Measurements from ENCODE around the gene CSPG4. TPM values are rescaled to one million over a fixed set of nuclear protein-coding genes. Genes with fewer than 3 reads are reported as not detected.

The CSPG4 gene
- total and polyA plus RNA-seq, 9 of the 15 experiments (the other 6 are each of a cell fraction or from before 2014, with no cell fraction given) = under 0.01 to 0.07 (median 0.04) TPM; not detected in 5

DNA sequence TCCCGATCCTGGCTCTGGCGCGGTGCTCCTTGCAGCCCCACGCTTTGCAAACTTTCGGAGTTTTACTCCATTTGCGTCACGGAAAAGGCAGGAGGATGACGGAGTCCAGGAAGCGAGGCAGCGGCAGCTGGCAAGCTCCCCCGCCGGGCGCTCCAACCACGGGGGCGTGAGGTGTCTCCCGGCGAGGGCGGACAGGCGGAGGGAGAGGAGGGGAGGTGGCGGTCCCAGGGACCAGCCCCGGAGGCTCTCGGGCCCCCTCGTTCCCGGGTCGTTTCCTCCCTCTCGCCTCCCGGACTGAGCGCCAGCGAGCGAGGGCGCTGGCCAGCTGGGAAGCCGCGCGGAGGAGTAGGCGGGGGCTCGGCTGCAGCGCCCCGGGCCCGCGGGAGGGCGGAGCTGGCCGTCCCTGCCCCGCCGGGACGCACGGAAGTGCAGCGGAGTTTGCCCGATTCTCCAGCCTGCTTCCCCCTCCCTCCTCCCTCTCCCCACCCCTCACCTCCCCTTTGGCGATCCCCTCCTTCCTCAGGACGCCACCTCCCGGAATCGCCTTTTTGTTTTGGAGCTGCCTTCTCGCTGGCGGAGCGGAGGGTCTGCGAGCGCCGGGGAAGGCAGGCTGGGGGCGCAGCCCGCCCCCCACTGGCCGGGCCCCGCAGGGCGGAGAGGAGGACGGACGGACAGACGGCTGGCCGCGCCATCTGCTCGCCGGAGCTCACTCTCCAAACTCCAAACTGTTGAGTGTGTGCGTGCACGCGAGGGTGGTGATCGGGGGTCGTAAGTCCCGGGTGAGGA lies 65.1 kb downstream of the CSPG4 start, which contains the start of gene SNX33 (continued):
- TF ChIP-seq, protein P1, sequence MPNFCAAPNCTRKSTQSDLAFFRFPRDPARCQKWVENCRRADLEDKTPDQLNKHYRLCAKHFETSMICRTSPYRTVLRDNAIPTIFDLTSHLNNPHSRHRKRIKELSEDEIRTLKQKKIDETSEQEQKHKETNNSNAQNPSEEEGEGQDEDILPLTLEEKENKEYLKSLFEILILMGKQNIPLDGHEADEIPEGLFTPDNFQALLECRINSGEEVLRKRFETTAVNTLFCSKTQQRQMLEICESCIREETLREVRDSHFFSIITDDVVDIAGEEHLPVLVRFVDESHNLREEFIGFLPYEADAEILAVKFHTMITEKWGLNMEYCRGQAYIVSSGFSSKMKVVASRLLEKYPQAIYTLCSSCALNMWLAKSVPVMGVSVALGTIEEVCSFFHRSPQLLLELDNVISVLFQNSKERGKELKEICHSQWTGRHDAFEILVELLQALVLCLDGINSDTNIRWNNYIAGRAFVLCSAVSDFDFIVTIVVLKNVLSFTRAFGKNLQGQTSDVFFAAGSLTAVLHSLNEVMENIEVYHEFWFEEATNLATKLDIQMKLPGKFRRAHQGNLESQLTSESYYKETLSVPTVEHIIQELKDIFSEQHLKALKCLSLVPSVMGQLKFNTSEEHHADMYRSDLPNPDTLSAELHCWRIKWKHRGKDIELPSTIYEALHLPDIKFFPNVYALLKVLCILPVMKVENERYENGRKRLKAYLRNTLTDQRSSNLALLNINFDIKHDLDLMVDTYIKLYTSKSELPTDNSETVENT (CRISPR knock-in tag; IDR thresholded peaks at IDR 0.05) = 0 out of 2 replicates have a peak, but pooled peaks have one; percentile 18
- TF ChIP-seq SNIP1 (IDR thresholded peaks at IDR 0.05; ENCODE audit: low read depth) = no peak
- TF ChIP-seq POLR2G (IDR thresholded peaks at IDR 0.05; ENCODE audit: low read depth, low read length) = peak; percentile 85
- peak; percentile 72 for TF ChIP-seq CCNT2 (IDR thresholded peaks at IDR 0.05; ENCODE audit: borderline replicate concordance, extremely low read depth, insufficient read length, low read depth, low read length)
- no peak for TF ChIP-seq CHD2 (IDR thresholded peaks at IDR 0.05; ENCODE audit: low read depth, low read length)
- TF ChIP-seq ZNF79 (CRISPR knock-in tag; IDR thresholded peaks at IDR 0.05; ENCODE audit: low read depth) = no peak
- TF ChIP-seq HDAC2 (IDR thresholded peaks at IDR 0.05) = peak; percentile 22; the same call in 1 of the 2 replicates
- TF ChIP-seq ZKSCAN3 (CRISPR knock-in tag; IDR thresholded peaks at IDR 0.05) = no peak
- TF ChIP-seq ATF1 (CRISPR knock-in tag; IDR thresholded peaks at IDR 0.05) = no peak
- TF ChIP-seq ATF1 (tag; IDR thresholded peaks at IDR 0.05) = peak; percentile 59
- no peak for TF ChIP-seq SIX5 (IDR thresholded peaks at IDR 0.05; ENCODE audit: borderline replicate concordance in 1 of 2, insufficient read depth in 1 of 2, low read depth in 1 of 2, low read length in 2 of 2)
- TF ChIP-seq ARID2 (IDR thresholded peaks at IDR 0.05) = no peak
- TF ChIP-seq HMG20A (CRISPR knock-in tag; conservative IDR thresholded peaks at IDR 0.05) = no peak
- TF ChIP-seq, protein P2, sequence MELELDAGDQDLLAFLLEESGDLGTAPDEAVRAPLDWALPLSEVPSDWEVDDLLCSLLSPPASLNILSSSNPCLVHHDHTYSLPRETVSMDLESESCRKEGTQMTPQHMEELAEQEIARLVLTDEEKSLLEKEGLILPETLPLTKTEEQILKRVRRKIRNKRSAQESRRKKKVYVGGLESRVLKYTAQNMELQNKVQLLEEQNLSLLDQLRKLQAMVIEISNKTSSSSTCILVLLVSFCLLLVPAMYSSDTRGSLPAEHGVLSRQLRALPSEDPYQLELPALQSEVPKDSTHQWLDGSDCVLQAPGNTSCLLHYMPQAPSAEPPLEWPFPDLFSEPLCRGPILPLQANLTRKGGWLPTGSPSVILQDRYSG (tag; conservative IDR thresholded peaks at IDR 0.05; ENCODE audit: low read depth) = no peak
- TF ChIP-seq FOXK1 (CRISPR knock-in tag; IDR thresholded peaks at IDR 0.05; ENCODE audit: borderline replicate concordance) = no peak
- TF ChIP-seq SREBF1 (IDR thresholded peaks at IDR 0.05; ENCODE audit: borderline replicate concordance, low read depth, low read length) = no peak
- TF ChIP-seq TARDBP (IDR thresholded peaks at IDR 0.05) = no peak
- no peak for TF ChIP-seq ZNF785 (CRISPR knock-in tag; IDR thresholded peaks at IDR 0.05)
- no peak for TF ChIP-seq KLF1 (tag; IDR thresholded peaks at IDR 0.05)
- no peak for TF ChIP-seq RBM17 (IDR thresholded peaks at IDR 0.05; ENCODE audit: borderline replicate concordance, low read depth, low read length)
- TF ChIP-seq ZNF551 (CRISPR knock-in tag; IDR thresholded peaks at IDR 0.05) = no peak
- TF ChIP-seq, protein P3, sequence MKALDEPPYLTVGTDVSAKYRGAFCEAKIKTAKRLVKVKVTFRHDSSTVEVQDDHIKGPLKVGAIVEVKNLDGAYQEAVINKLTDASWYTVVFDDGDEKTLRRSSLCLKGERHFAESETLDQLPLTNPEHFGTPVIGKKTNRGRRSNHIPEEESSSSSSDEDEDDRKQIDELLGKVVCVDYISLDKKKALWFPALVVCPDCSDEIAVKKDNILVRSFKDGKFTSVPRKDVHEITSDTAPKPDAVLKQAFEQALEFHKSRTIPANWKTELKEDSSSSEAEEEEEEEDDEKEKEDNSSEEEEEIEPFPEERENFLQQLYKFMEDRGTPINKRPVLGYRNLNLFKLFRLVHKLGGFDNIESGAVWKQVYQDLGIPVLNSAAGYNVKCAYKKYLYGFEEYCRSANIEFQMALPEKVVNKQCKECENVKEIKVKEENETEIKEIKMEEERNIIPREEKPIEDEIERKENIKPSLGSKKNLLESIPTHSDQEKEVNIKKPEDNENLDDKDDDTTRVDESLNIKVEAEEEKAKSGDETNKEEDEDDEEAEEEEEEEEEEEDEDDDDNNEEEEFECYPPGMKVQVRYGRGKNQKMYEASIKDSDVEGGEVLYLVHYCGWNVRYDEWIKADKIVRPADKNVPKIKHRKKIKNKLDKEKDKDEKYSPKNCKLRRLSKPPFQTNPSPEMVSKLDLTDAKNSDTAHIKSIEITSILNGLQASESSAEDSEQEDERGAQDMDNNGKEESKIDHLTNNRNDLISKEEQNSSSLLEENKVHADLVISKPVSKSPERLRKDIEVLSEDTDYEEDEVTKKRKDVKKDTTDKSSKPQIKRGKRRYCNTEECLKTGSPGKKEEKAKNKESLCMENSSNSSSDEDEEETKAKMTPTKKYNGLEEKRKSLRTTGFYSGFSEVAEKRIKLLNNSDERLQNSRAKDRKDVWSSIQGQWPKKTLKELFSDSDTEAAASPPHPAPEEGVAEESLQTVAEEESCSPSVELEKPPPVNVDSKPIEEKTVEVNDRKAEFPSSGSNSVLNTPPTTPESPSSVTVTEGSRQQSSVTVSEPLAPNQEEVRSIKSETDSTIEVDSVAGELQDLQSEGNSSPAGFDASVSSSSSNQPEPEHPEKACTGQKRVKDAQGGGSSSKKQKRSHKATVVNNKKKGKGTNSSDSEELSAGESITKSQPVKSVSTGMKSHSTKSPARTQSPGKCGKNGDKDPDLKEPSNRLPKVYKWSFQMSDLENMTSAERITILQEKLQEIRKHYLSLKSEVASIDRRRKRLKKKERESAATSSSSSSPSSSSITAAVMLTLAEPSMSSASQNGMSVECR (CRISPR knock-in tag; IDR thresholded peaks at IDR 0.05) = peak; percentile 84
